ENCODE measurements around the gene ZNF740. TPM values are rescaled to one million over a fixed set of nuclear protein-coding genes. Genes with fewer than 3 reads are reported as not detected.

The ZNF740 gene
- total and polyA plus RNA-seq, 2 donors from 2014 or later, result 11.1 to 58.3 TPM

DNA sequence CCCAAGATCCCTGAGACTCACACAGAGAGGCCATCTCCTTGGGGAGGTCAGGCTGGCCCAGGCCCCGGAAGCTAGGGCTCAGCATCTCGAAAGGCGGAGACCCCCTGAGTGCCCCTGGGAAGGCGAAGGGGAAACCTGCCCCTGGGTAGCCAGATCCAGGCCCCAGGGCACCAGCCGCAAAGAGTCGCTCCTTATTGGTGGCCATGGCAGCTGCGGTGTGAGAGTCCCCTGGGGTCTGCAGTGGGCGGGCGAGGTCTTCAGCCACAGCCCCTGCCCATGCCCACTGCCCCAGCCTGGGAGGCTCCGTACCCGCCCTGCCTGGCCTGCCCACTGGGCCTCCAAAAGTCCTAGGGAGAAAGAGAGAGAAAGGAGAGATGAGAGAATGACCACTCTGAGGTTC is 46.8 kb downstream of the ZNF740 start:
- Histone ChIP-seq H3K9me3 (ENCODE audit: control insufficient read depth in 2 of 3, insufficient read depth in 1 of 3, low read length in 3 of 3) (no peaks in the 10 kb centered on the region), H3K27ac (ENCODE audit: low read depth in 2 of 2, low read length in 2 of 2) (no peak overlapping the region), H3K4me3 (ENCODE audit: low read length in 3 of 3) (no peak overlapping the region), H3K9ac (ENCODE audit: low read length in 3 of 3) (no peak overlapping the region), H3K4me1 (ENCODE audit: control insufficient read depth in 2 of 3, insufficient read depth in 2 of 3, low read depth in 1 of 3, low read length in 3 of 3) (peaks cover 5 to 26% (median 12%) of the 10 kb centered on the region in 3 donors), H3K27me3 (ENCODE audit: control insufficient read depth, insufficient read depth, low read length) (no peaks in the 10 kb centered on the region), H3K36me3 (ENCODE audit: control insufficient read depth in 2 of 3, insufficient read depth in 3 of 3, low read length in 3 of 3) (no peaks in the 10 kb centered on the region)
- intact Hi-C loops (cut with DNase I), result no loop called here
- TF ChIP-seq, protein P1, sequence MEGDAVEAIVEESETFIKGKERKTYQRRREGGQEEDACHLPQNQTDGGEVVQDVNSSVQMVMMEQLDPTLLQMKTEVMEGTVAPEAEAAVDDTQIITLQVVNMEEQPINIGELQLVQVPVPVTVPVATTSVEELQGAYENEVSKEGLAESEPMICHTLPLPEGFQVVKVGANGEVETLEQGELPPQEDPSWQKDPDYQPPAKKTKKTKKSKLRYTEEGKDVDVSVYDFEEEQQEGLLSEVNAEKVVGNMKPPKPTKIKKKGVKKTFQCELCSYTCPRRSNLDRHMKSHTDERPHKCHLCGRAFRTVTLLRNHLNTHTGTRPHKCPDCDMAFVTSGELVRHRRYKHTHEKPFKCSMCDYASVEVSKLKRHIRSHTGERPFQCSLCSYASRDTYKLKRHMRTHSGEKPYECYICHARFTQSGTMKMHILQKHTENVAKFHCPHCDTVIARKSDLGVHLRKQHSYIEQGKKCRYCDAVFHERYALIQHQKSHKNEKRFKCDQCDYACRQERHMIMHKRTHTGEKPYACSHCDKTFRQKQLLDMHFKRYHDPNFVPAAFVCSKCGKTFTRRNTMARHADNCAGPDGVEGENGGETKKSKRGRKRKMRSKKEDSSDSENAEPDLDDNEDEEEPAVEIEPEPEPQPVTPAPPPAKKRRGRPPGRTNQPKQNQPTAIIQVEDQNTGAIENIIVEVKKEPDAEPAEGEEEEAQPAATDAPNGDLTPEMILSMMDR (IDR thresholded peaks at IDR 0.05; ENCODE audit: borderline replicate concordance, extremely low read depth, insufficient read depth), result no peak
- DNase-seq, result peak in 1 of 5 donors; percentile 29
- FAIRE-seq, result no peak

DNA sequence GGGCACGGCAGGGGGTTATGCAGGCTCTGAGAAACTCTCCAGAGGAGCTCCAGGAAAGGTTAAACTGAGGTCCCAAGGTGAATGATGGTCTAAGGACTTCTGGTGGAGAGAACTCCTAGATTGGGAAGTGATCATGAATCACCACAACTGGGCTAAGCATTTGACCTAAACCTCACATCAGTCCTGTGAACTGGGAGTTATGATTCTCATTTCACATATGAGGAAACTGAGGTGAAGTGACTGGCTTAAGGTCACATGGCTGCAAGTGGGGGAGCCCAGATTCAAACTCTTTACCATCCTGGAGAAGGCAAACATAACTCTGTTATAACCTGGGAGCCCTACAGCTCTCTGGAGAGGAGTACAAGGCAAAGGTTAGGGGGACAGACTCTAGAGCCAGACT is 47.3 kb downstream of the ZNF740 start:
- H3K27me3 ChIP-seq (ENCODE audit: control insufficient read depth, insufficient read depth, low read length), result no peaks in the 10 kb centered on the region

DNA sequence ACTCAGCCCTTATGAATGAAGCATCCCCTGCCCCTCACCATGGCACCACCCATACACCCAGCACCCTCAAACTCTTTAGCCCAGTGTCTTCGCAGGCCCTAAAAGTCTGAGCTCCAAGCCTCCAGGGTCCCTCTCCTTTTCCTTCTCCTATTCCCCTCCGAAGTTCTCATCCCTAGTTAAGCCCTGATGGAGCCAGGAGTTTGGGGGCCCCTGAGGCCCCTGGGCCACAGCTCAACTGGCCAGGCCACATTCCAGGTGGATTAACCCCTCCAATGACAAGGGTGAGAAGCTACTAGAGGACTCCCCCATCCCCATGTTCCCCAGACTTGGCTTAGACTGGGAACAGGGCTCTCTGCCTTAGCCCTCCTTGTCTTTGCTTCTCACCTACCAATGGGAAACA is 48.9 kb downstream of the ZNF740 start:
- Histone ChIP-seq H3K36me3 (ENCODE audit: control insufficient read depth in 2 of 3, insufficient read depth in 3 of 3, low read length in 3 of 3) (no peaks in the 10 kb centered on the region), H3K9ac (ENCODE audit: low read length in 3 of 3) (no peak overlapping the region), H3K4me1 (ENCODE audit: control insufficient read depth in 2 of 3, insufficient read depth in 2 of 3, low read depth in 1 of 3, low read length in 3 of 3) (peaks cover 0 to 31% (median 11%) of the 10 kb centered on the region in 3 donors), H3K9me3 (ENCODE audit: control insufficient read depth in 2 of 3, insufficient read depth in 1 of 3, low read length in 3 of 3) (no peaks in the 10 kb centered on the region), H3K27ac (ENCODE audit: low read depth in 2 of 2, low read length in 2 of 2) (no peak overlapping the region), H3K4me3 (ENCODE audit: low read length in 3 of 3) (no peak overlapping the region), H3K27me3 (ENCODE audit: control insufficient read depth, insufficient read depth, low read length) (no peaks in the 10 kb centered on the region)
- intact Hi-C loops (cut with DNase I), result no loop called here
- TF ChIP-seq, protein P1 (IDR thresholded peaks at IDR 0.05; ENCODE audit: borderline replicate concordance, extremely low read depth, insufficient read depth), result no peak
- FAIRE-seq, result no peak
- DNase-seq, result peak in 1 of 5 donors; percentile 34

More for the DNA sequence above, 47.3 kb downstream of the ZNF740 start:
- Histone ChIP-seq H3K9me3 (ENCODE audit: control insufficient read depth in 2 of 3, insufficient read depth in 1 of 3, low read length in 3 of 3) (no peaks in the 10 kb centered on the region), H3K27ac (ENCODE audit: low read depth in 2 of 2, low read length in 2 of 2) (no peak overlapping the region), H3K4me3 (ENCODE audit: low read length in 3 of 3) (no peak overlapping the region), H3K36me3 (ENCODE audit: control insufficient read depth in 2 of 3, insufficient read depth in 3 of 3, low read length in 3 of 3) (no peaks in the 10 kb centered on the region), H3K4me1 (ENCODE audit: control insufficient read depth in 2 of 3, insufficient read depth in 2 of 3, low read depth in 1 of 3, low read length in 3 of 3) (peaks cover 5 to 26% (median 12%) of the 10 kb centered on the region in 3 donors), H3K9ac (ENCODE audit: low read length in 3 of 3) (no peak overlapping the region)
- intact Hi-C loops (cut with DNase I), result no loop called here
- DNase-seq (no peak), FAIRE-seq (no peak)
- TF ChIP-seq, protein P1 (IDR thresholded peaks at IDR 0.05; ENCODE audit: borderline replicate concordance, extremely low read depth, insufficient read depth), result no peak
